Choroid plexus epithelial cell (primary cell): ENCODE data around the gene CHRNA10.

ENCODE experiments used
- DNase-seq: peaks from one replicate; pipeline ENCODE4 v3.0.0-alpha.2; 2010; ENCODE audit warnings: low read depth
- H3K4me3 ChIP-seq: 2 replicates; pipeline ENCODE4 v1.5.1; 2011; ENCODE audit warnings: low read depth, mild to moderate bottlenecking, control low read depth, low read length, moderate library complexity
- CTCF ChIP-seq: conservative IDR thresholded peaks from 2 replicates; pipeline ENCODE4 v1.5.1; 2011; ENCODE audit warnings: low read depth, mild to moderate bottlenecking, control low read depth, inconsistent platforms, low read length, moderate library complexity

Gene CHRNA10

GRCh38 chr11:3666023-3666530, 5.1 kb downstream of the CHRNA10 start:
- TF ChIP-seq CTCF, result no peak
- no peak overlapping the region for H3K4me3 ChIP-seq
- no peak for DNase-seq

- no peak for DNase-seq
- H3K4me3 ChIP-seq, result no peak overlapping the region
- TF ChIP-seq CTCF, result no peak
Observed at GRCh38 chr11:3665336-3666022, 5.7 kb downstream of the CHRNA10 start.

- H3K4me3 ChIP-seq, result no peak overlapping the region
- no peak for DNase-seq
- TF ChIP-seq CTCF, result no peak
Observed at GRCh38 chr11:3664032-3664630, 7.1 kb downstream of the CHRNA10 start.

GRCh38 chr11:3662856-3663255, 8.3 kb downstream of the CHRNA10 start:
- TF ChIP-seq CTCF, result no peak
- no peak overlapping the region for H3K4me3 ChIP-seq
- DNase-seq, result no peak

- TF ChIP-seq CTCF, result no peak
- H3K4me3 ChIP-seq, result no peak overlapping the region
- no peak for DNase-seq
Observed at GRCh38 chr11:3660960-3661359, 10.2 kb downstream of the CHRNA10 start.

GRCh38 chr11:3659595-3660515, 11.3 kb downstream of the CHRNA10 start:
- H3K4me3 ChIP-seq, result no peak overlapping the region
- TF ChIP-seq CTCF, result no peak
- DNase-seq, result no peak
